A549 (cell line): ENCODE results near the gene TMEM74B.

Experiments
- CEBPB ChIP-seq, 2 experiments: fragments of >200 bp in 1 of 2; sonication (Bioruptor Twin) in 1 of 2; formaldehyde crosslinking in 1 of 2; IDR thresholded peaks; 2 replicates each; pipeline ENCODE4 v1.6.1; 2012 to 2016
- E2F6 ChIP-seq: IDR thresholded peaks from 2 replicates; pipeline ENCODE4 v1.6.1; 2012; ENCODE audit warnings: low read depth, borderline replicate concordance
- EP300 ChIP-seq, 2 experiments: fragments of >200 bp; sonication (Bioruptor Twin); formaldehyde crosslinking; IDR thresholded peaks; 2 replicates in 1 of 2; 3 replicates in 1 of 2; pipeline ENCODE4 v1.6.1; 2016 to 2017
- ESRRA ChIP-seq: fragments of 150-350 bp; IDR thresholded peaks from 2 replicates; pipeline ENCODE4 v1.6.1; 2014; ENCODE audit warnings: mild to moderate bottlenecking, low read length, borderline replicate concordance
- POLR2A ChIP-seq: IDR thresholded peaks from 2 replicates; pipeline ENCODE4 v1.6.1; 2012; ENCODE audit warnings: mild to moderate bottlenecking, low read length
- SMC3 ChIP-seq: fragments of >200 bp; sonication (Bioruptor Twin); formaldehyde crosslinking; IDR thresholded peaks from 3 replicates; pipeline ENCODE4 v1.6.1; 2018; ENCODE audit warnings: inconsistent platforms
- TF ChIP-seq, protein P1 (sequence below): fragments of 150-350 bp; IDR thresholded peaks from 2 replicates; pipeline ENCODE4 v1.6.1; 2014; ENCODE audit warnings: low read depth, mild to moderate bottlenecking, low read length
- TF ChIP-seq, protein P2 (sequence below): fragments of >200 bp; sonication (Bioruptor Twin); formaldehyde crosslinking; IDR thresholded peaks from 3 replicates; pipeline ENCODE4 v1.5.1; 2016
- TF ChIP-seq, protein P3 (sequence below): fragments of 250-450 bp; sonication (Bioruptor Pico); IDR thresholded peaks from 2 replicates; pipeline ENCODE4 v1.5.0; 2021; ENCODE audit warnings: mild to moderate bottlenecking, moderate library complexity, borderline replicate concordance

GRCh38 chr20:1198751-1199150 lies 14.0 kb upstream of the TMEM74B start:
- TF ChIP-seq POLR2A (no peak), SMC3 (no peak), CEBPB (IDR thresholded peaks at IDR 0.05) (no peak), EP300 (IDR thresholded peaks at IDR 0.05) (no peak), ESRRA (no peak), E2F6 (no peak)
- TF ChIP-seq, protein P1, sequence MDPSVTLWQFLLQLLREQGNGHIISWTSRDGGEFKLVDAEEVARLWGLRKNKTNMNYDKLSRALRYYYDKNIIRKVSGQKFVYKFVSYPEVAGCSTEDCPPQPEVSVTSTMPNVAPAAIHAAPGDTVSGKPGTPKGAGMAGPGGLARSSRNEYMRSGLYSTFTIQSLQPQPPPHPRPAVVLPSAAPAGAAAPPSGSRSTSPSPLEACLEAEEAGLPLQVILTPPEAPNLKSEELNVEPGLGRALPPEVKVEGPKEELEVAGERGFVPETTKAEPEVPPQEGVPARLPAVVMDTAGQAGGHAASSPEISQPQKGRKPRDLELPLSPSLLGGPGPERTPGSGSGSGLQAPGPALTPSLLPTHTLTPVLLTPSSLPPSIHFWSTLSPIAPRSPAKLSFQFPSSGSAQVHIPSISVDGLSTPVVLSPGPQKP, result no peak
- TF ChIP-seq, protein P2, sequence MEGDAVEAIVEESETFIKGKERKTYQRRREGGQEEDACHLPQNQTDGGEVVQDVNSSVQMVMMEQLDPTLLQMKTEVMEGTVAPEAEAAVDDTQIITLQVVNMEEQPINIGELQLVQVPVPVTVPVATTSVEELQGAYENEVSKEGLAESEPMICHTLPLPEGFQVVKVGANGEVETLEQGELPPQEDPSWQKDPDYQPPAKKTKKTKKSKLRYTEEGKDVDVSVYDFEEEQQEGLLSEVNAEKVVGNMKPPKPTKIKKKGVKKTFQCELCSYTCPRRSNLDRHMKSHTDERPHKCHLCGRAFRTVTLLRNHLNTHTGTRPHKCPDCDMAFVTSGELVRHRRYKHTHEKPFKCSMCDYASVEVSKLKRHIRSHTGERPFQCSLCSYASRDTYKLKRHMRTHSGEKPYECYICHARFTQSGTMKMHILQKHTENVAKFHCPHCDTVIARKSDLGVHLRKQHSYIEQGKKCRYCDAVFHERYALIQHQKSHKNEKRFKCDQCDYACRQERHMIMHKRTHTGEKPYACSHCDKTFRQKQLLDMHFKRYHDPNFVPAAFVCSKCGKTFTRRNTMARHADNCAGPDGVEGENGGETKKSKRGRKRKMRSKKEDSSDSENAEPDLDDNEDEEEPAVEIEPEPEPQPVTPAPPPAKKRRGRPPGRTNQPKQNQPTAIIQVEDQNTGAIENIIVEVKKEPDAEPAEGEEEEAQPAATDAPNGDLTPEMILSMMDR, result no peak
- TF ChIP-seq, protein P3, sequence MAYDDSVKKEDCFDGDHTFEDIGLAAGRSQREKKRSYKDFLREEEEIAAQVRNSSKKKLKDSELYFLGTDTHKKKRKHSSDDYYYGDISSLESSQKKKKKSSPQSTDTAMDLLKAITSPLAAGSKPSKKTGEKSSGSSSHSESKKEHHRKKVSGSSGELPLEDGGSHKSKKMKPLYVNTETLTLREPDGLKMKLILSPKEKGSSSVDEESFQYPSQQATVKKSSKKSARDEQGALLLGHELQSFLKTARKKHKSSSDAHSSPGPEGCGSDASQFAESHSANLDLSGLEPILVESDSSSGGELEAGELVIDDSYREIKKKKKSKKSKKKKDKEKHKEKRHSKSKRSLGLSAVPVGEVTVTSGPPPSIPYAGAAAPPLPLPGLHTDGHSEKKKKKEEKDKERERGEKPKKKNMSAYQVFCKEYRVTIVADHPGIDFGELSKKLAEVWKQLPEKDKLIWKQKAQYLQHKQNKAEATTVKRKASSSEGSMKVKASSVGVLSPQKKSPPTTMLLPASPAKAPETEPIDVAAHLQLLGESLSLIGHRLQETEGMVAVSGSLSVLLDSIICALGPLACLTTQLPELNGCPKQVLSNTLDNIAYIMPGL (CRISPR knock-in tag), result no peak
